ENCODE data around the gene DOCK1.

GRCh38 chr10:127453706-127454105 lies 548.5 kb downstream of the DOCK1 start:
- TF ChIP-seq CTCF (IDR thresholded peaks at IDR 0.05) (no peak), ZFX (IDR thresholded peaks at IDR 0.05; ENCODE audit: borderline replicate concordance) (no peak)

All from 22Rv1 (cell line).